ENCODE measurements around the gene CCR1.

CCR1 gene

DNA sequence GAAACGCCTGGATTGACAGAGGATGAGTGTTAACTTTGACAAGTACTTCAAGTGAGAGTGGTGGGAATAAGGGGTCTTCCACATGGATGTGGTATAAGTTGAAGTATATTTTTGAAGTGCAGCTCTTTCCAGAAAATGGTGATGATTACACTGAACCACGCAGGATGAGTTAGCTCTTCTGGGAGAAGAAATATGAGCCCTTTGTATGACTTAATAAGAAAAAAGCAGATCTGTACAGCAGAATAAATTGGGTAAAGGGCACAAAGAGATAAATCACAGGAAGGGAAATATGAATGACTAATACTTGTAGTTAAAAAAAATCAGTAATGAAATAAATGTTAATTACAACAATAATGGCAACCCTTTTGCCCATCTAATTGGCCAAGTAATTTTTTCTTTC, 35.4 kb upstream of the CCR1 start:
- Histone ChIP-seq H3K36me3 (ENCODE audit: control insufficient read depth, low read length) (no peaks in the 10 kb centered on the region), H3K79me2 (ENCODE audit: control insufficient read depth, low read length) (no peaks in the 10 kb centered on the region), H3K9me3 (ENCODE audit: control insufficient read depth, insufficient read depth, low read length) (no peaks in the 10 kb centered on the region), H3K4me1 (ENCODE audit: control insufficient read depth, low read length) (no peaks in the 10 kb centered on the region), H3K27me3 (ENCODE audit: control insufficient read depth, low read length) (peaks cover 6% of the 10 kb centered on the region; the same call in 1 of the 2 replicates), H3K9me2 (replicated peaks; ENCODE audit: control insufficient read depth, low read length) (no peaks in the 10 kb centered on the region), H3K4me3 (ENCODE audit: low read length) (no peak overlapping the region), H3K27ac (ENCODE audit: low read depth, low read length) (no peak overlapping the region), H4K20me1 (ENCODE audit: control insufficient read depth, insufficient read depth, low read depth, low read length) (no peaks in the 10 kb centered on the region), H3K4me2 (ENCODE audit: low read length) (no peak overlapping the region), H3F3A (ENCODE audit: control insufficient read depth, insufficient read depth) (no peaks in the 10 kb centered on the region)
- no peak for TF ChIP-seq EZH2phosphoT487 (IDR thresholded peaks at IDR 0.05; ENCODE audit: borderline replicate concordance, low read length)
- TF ChIP-seq, protein P1, sequence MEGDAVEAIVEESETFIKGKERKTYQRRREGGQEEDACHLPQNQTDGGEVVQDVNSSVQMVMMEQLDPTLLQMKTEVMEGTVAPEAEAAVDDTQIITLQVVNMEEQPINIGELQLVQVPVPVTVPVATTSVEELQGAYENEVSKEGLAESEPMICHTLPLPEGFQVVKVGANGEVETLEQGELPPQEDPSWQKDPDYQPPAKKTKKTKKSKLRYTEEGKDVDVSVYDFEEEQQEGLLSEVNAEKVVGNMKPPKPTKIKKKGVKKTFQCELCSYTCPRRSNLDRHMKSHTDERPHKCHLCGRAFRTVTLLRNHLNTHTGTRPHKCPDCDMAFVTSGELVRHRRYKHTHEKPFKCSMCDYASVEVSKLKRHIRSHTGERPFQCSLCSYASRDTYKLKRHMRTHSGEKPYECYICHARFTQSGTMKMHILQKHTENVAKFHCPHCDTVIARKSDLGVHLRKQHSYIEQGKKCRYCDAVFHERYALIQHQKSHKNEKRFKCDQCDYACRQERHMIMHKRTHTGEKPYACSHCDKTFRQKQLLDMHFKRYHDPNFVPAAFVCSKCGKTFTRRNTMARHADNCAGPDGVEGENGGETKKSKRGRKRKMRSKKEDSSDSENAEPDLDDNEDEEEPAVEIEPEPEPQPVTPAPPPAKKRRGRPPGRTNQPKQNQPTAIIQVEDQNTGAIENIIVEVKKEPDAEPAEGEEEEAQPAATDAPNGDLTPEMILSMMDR (IDR thresholded peaks at IDR 0.05; ENCODE audit: low read depth, low read length, poor library complexity, severe bottlenecking) = no peak

DNA sequence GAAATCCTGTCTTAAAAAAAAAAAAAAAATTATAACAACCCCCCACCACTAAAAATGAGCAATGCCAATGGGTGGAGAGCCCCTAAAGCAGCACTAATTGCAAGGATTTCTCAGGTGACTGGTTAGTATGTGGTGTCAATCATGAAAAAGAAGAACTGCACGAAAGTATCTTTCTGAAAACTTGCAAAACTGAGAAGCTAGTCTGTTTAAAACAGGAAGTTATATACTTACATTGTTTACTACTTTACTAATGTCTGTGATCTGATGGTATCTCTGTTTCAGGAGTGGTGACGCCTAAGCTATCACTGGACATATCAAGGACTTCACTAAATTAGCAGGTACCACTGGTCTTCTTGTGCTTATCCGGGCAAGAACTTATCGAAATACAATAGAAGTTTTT, 34.0 kb upstream of the CCR1 start, which contains the start of gene CCR3:
CCR3 (plus strand) TSS at position 341 of the 400 bp plus-strand sequence. CDS start 22,699 bp downstream, outside the sequence.
- Histone ChIP-seq H3K9me3 (ENCODE audit: control insufficient read depth, insufficient read depth, low read length) (no peaks in the 10 kb centered on the region), H3K36me3 (ENCODE audit: control insufficient read depth, low read length) (no peaks in the 10 kb centered on the region), H3K27me3 (ENCODE audit: control insufficient read depth, low read length) (peaks cover 14% of the 10 kb centered on the region; the same call in 1 of the 2 replicates), H3K27ac (ENCODE audit: low read depth, low read length) (no peak within 1 kb of the TSS), H3K4me1 (ENCODE audit: control insufficient read depth, low read length) (no peaks in the 10 kb centered on the region), H3K9me2 (replicated peaks; ENCODE audit: control insufficient read depth, low read length) (no peaks in the 10 kb centered on the region), H3K79me2 (ENCODE audit: control insufficient read depth, low read length) (no peaks in the 10 kb centered on the region), H4K20me1 (ENCODE audit: control insufficient read depth, insufficient read depth, low read depth, low read length) (no peaks in the 10 kb centered on the region; the same call in 1 of the 2 replicates), H3K4me2 (ENCODE audit: low read length) (no peak within 1 kb of the TSS), H3K4me3 (ENCODE audit: low read length) (no peak within 1 kb of the TSS), H3F3A (ENCODE audit: control insufficient read depth, insufficient read depth) (no peaks in the 10 kb centered on the region)
- no peak for TF ChIP-seq EZH2phosphoT487 (IDR thresholded peaks at IDR 0.05; ENCODE audit: borderline replicate concordance, low read length)
- TF ChIP-seq, protein P1 (IDR thresholded peaks at IDR 0.05; ENCODE audit: low read depth, low read length, poor library complexity, severe bottlenecking) = no peak

DNA sequence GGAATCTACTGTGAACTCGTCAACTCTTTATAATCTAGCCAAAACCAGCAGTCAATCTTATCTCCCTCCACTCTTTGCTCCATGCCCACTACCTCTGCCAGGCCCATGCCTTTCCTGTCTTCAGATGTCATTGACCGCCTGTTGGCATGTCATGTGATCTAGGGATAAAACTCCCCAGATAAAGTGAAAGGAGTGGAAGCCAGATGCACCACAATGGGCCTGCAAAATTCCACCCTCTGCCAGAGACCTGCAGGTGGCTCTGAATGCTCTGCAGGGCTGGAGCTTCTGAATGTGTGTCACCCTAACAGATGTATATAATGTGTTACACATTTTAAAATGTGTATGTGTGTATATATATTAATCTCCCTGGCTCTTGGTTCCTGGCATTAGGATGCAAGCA, 31.8 kb upstream of the CCR1 start:
- H3K9me3 ChIP-seq (ENCODE audit: control insufficient read depth, insufficient read depth, low read length) = no peaks in the 10 kb centered on the region
- no peaks in the 10 kb centered on the region for H3K4me1 ChIP-seq (ENCODE audit: control insufficient read depth, low read length)
- H4K20me1 ChIP-seq (ENCODE audit: control insufficient read depth, insufficient read depth, low read depth, low read length) = no peaks in the 10 kb centered on the region; the same call in 1 of the 2 replicates
- no peaks in the 10 kb centered on the region for H3F3A ChIP-seq (ENCODE audit: control insufficient read depth, insufficient read depth)
- no peaks in the 10 kb centered on the region for H3K36me3 ChIP-seq (ENCODE audit: control insufficient read depth, low read length)
- no peak overlapping the region for H3K4me3 ChIP-seq (ENCODE audit: low read length)
- TF ChIP-seq EZH2phosphoT487 (IDR thresholded peaks at IDR 0.05; ENCODE audit: borderline replicate concordance, low read length) = no peak
- TF ChIP-seq, protein P1 (IDR thresholded peaks at IDR 0.05; ENCODE audit: low read depth, low read length, poor library complexity, severe bottlenecking) = no peak
- H3K9me2 ChIP-seq (replicated peaks; ENCODE audit: control insufficient read depth, low read length) = no peaks in the 10 kb centered on the region
- H3K27me3 ChIP-seq (ENCODE audit: control insufficient read depth, low read length) = peaks cover 14% of the 10 kb centered on the region; the same call in 1 of the 2 replicates
- no peak overlapping the region for H3K4me2 ChIP-seq (ENCODE audit: low read length)
- no peak overlapping the region for H3K27ac ChIP-seq (ENCODE audit: low read depth, low read length)
- H3K79me2 ChIP-seq (ENCODE audit: control insufficient read depth, low read length) = no peaks in the 10 kb centered on the region
